Trophoblast cell (in vitro differentiated cells and primary cell): ENCODE measurements around the gene IP6K1.

Experiments used
- DNase-seq, 2 donors: peaks; one replicate each; pipeline ENCODE4 v3.0.0-alpha.2; 2016
- H2AFZ ChIP-seq: 2 replicates; pipeline ENCODE4 v1.6.1; 2013; ENCODE audit warnings: low read length, moderate library complexity, mild to moderate bottlenecking; ENCODE audit not compliant: insufficient read depth, poor library complexity
- H2AK5ac ChIP-seq: 2 replicates; pipeline ENCODE4 v1.6.1; 2013; ENCODE audit warnings: mild to moderate bottlenecking, low read length
- H2BK120ac ChIP-seq: 2 replicates; pipeline ENCODE4 v1.6.1; 2013; ENCODE audit warnings: low read length, mild to moderate bottlenecking, moderate library complexity; ENCODE audit not compliant: insufficient read depth, poor library complexity
- H2BK12ac ChIP-seq: 2 replicates; pipeline ENCODE4 v1.6.1; 2013; ENCODE audit warnings: mild to moderate bottlenecking, low read length, moderate library complexity
- H2BK5ac ChIP-seq: 2 replicates; pipeline ENCODE4 v1.6.1; 2013; ENCODE audit warnings: low read length, low read depth, moderate library complexity, mild to moderate bottlenecking; ENCODE audit not compliant: poor library complexity
- H3K14ac ChIP-seq: 2 replicates; pipeline ENCODE4 v1.6.1; 2013; ENCODE audit warnings: mild to moderate bottlenecking, low read length
- H3K18ac ChIP-seq: 2 replicates; pipeline ENCODE4 v1.6.1; 2013; ENCODE audit warnings: mild to moderate bottlenecking, low read length
- H3K23ac ChIP-seq: 2 replicates; pipeline ENCODE4 v1.6.1; 2013; ENCODE audit warnings: low read length
- H3K27ac ChIP-seq: 2 replicates; pipeline ENCODE4 v1.5.1; 2013; ENCODE audit warnings: low read depth, mild to moderate bottlenecking, inconsistent platforms, low read length, moderate library complexity
- H3K27me3 ChIP-seq: 2 replicates; pipeline ENCODE4 v1.6.1; 2013; ENCODE audit warnings: inconsistent platforms, mild to moderate bottlenecking, low read length, moderate library complexity; ENCODE audit not compliant: insufficient read depth
- H3K36me3 ChIP-seq, 2 experiments: 1 replicate in 1 of 2; 2 replicates in 1 of 2; pipeline ENCODE4 v1.6.1; 2013; ENCODE audit warnings: low read length in 2 of 2, mild to moderate bottlenecking in 2 of 2, moderate library complexity in 1 of 2; ENCODE audit not compliant: insufficient read depth in 2 of 2, control insufficient read depth in 1 of 2
- H3K4ac ChIP-seq: 2 replicates; pipeline ENCODE4 v1.6.1; 2013; ENCODE audit warnings: low read depth, mild to moderate bottlenecking, low read length, moderate library complexity
- H3K4me1 ChIP-seq, 2 experiments: 1 replicate in 1 of 2; 2 replicates in 1 of 2; pipeline ENCODE4 v1.6.1; 2013; ENCODE audit warnings: low read length in 2 of 2, mild to moderate bottlenecking in 2 of 2, moderate library complexity in 1 of 2; ENCODE audit not compliant: insufficient read depth in 2 of 2, control insufficient read depth in 1 of 2
- H3K4me2 ChIP-seq: 2 replicates; pipeline ENCODE4 v1.6.1; 2013; ENCODE audit warnings: inconsistent platforms, mild to moderate bottlenecking, low read length, moderate library complexity
- H3K4me3 ChIP-seq: 2 replicates; pipeline ENCODE4 v1.5.1; 2013; ENCODE audit warnings: mild to moderate bottlenecking, low read depth, low read length, inconsistent platforms
- H3K79me1 ChIP-seq: one replicate; pipeline ENCODE4 v1.6.1; 2013; ENCODE audit warnings: low read length
- H3K79me2 ChIP-seq: 2 replicates; pipeline ENCODE4 v1.6.1; 2013; ENCODE audit warnings: low read length, mild to moderate bottlenecking; ENCODE audit not compliant: control insufficient read depth, insufficient read depth, poor library complexity
- H3K9ac ChIP-seq: 2 replicates; pipeline ENCODE4 v1.6.1; 2013; ENCODE audit warnings: mild to moderate bottlenecking, low read length
- H3K9me3 ChIP-seq: 2 replicates; pipeline ENCODE4 v1.6.1; 2013; ENCODE audit warnings: low read depth, mild to moderate bottlenecking, control low read depth, inconsistent platforms, low read length; ENCODE audit not compliant: insufficient read depth
- H4K12ac ChIP-seq: 2 replicates; pipeline ENCODE4 v1.6.1; 2013; ENCODE audit warnings: low read depth, mild to moderate bottlenecking, low read length, moderate library complexity
- H4K8ac ChIP-seq: 2 replicates; pipeline ENCODE4 v1.6.1; 2013; ENCODE audit warnings: low read depth, mild to moderate bottlenecking, low read length, moderate library complexity
- H4K91ac ChIP-seq: one replicate; pipeline ENCODE4 v1.6.1; 2013; ENCODE audit warnings: low read depth, mild to moderate bottlenecking, low read length, moderate library complexity
- WGBS: extraction: QIAGEN DNeasy Blood & Tissue Kit; methylation state at CpG from one replicate; pipeline ENCODE4 v1.1.7; 2013; ENCODE audit warnings: missing lambda C conversion rate; ENCODE audit not compliant: insufficient read length, insufficient coverage; ENCODE audit errors: extremely low coverage; 5-methylcytosine and 5-hydroxymethylcytosine counted together

Gene IP6K1

DNA sequence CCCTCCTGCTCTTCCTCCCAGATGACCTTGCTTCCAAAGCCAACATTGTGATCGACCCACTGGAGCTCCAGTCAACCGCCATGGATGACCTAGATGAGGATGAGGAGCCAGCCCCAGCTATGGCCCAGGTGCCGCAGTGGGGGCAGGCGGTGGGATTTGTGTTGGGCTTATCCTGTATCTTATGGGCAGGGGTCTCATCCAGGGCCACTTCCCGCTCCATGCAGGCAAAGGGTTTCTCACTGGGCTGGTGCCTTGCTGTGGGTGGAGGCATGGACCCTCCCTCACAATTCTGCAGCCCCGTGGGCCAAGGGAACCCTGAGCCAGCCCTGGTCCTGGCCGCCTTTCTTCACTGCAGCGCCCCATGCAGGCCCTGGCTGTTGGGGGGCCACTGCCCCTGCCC, 81.7 kb downstream of the IP6K1 start:
- Histone ChIP-seq H3K4ac (no peak overlapping the region), H2BK12ac (no peak overlapping the region), H3K27me3 (no peaks in the 10 kb centered on the region), H3K4me1 (no peaks in the 10 kb centered on the region), H3K36me3 (peaks cover 44 to 59% of the 10 kb centered on the region in 2 experiments), H3K27ac (no peak overlapping the region), H4K91ac (no peak overlapping the region), H4K12ac (no peak overlapping the region), H3K18ac (no peak overlapping the region), H3K79me1 (no peaks in the 10 kb centered on the region), H2AFZ (no peak overlapping the region), H3K4me2 (no peak overlapping the region), H2BK5ac (no peak overlapping the region), H3K14ac (no peak overlapping the region), H2AK5ac (no peak overlapping the region), H4K8ac (no peak overlapping the region), H3K23ac (no peak overlapping the region), H3K79me2 (no peaks in the 10 kb centered on the region), H3K9me3 (peaks cover 2% of the 10 kb centered on the region), H3K9ac (no peak overlapping the region), H3K4me3 (no peak overlapping the region), H2BK120ac (no peak overlapping the region)
- no peak for DNase-seq
- WGBS, result no CpG with 5 or more reads among the region's 8 CpGs

GRCh38 chr3:49703956-49704355, 82.4 kb downstream of the IP6K1 start:
- Histone ChIP-seq H3K4me3 (no peak overlapping the region), H3K79me1 (no peaks in the 10 kb centered on the region), H3K27ac (no peak overlapping the region), H3K27me3 (no peaks in the 10 kb centered on the region), H4K8ac (no peak overlapping the region), H3K23ac (no peak overlapping the region), H4K91ac (no peak overlapping the region), H2BK120ac (no peak overlapping the region), H3K4ac (no peak overlapping the region), H3K9me3 (peaks cover 2% of the 10 kb centered on the region), H3K18ac (no peak overlapping the region), H3K9ac (no peak overlapping the region), H3K36me3 (peaks cover 47 to 62% of the 10 kb centered on the region in 2 experiments), H3K4me2 (no peak overlapping the region), H3K4me1 (peaks cover under 1 to 2% of the 10 kb centered on the region in 2 experiments), H4K12ac (no peak overlapping the region), H3K14ac (no peak overlapping the region), H2AK5ac (no peak overlapping the region), H2BK12ac (no peak overlapping the region), H3K79me2 (no peaks in the 10 kb centered on the region), H2AFZ (no peak overlapping the region), H2BK5ac (no peak overlapping the region)
- DNase-seq, result no peak
- no CpG with 5 or more reads among the region's 7 CpGs for WGBS

- peaks cover 49 to 66% of the 10 kb centered on the region in 2 experiments for H3K36me3 ChIP-seq
- no peak overlapping the region for H2BK12ac ChIP-seq
- H2BK5ac ChIP-seq, result no peak overlapping the region
- H3K18ac ChIP-seq, result no peak overlapping the region
- H3K23ac ChIP-seq, result no peak overlapping the region
- no peak overlapping the region for H3K4me2 ChIP-seq
- no peak overlapping the region for H2BK120ac ChIP-seq
- no peak overlapping the region for H3K27ac ChIP-seq
- H3K4me3 ChIP-seq, result no peak overlapping the region
- DNase-seq, result peak; percentile 52 to 79
- peaks cover 2 to 5% of the 10 kb centered on the region in 2 experiments for H3K4me1 ChIP-seq
- no peak overlapping the region for H2AFZ ChIP-seq
- no peak overlapping the region for H4K91ac ChIP-seq
- no peak overlapping the region for H3K9ac ChIP-seq
- H3K27me3 ChIP-seq, result no peaks in the 10 kb centered on the region
- no peak overlapping the region for H3K4ac ChIP-seq
- peaks cover 2% of the 10 kb centered on the region for H3K9me3 ChIP-seq
- no peak overlapping the region for H4K8ac ChIP-seq
- WGBS, result no CpG with 5 or more reads among the region's 14 CpGs
- no peaks in the 10 kb centered on the region for H3K79me1 ChIP-seq
- H2AK5ac ChIP-seq, result no peak overlapping the region
- no peak overlapping the region for H3K14ac ChIP-seq
- no peaks in the 10 kb centered on the region for H3K79me2 ChIP-seq
- H4K12ac ChIP-seq, result no peak overlapping the region
Observed at GRCh38 chr3:49703443-49703927, 82.9 kb downstream of the IP6K1 start.

GRCh38 chr3:49702672-49703071, 83.7 kb downstream of the IP6K1 start:
- H3K27me3 ChIP-seq, result no peaks in the 10 kb centered on the region
- no peaks in the 10 kb centered on the region for H3K79me1 ChIP-seq
- H4K8ac ChIP-seq, result no peak overlapping the region

More at GRCh38 chr3:49702672-49703071, 83.7 kb downstream of the IP6K1 start:
- WGBS, result no CpG with 5 or more reads among the region's 11 CpGs
- no peak overlapping the region for H4K91ac ChIP-seq
- no peak for DNase-seq
- no peaks in the 10 kb centered on the region for H3K79me2 ChIP-seq
- H3K4ac ChIP-seq, result no peak overlapping the region
- no peak overlapping the region for H2BK12ac ChIP-seq
- peaks cover 54 to 74% of the 10 kb centered on the region in 2 experiments for H3K36me3 ChIP-seq
- H3K4me3 ChIP-seq, result no peak overlapping the region
- H4K12ac ChIP-seq, result no peak overlapping the region
- no peak overlapping the region for H3K23ac ChIP-seq
- H3K9ac ChIP-seq, result no peak overlapping the region
- no peak overlapping the region for H2BK5ac ChIP-seq
- no peak overlapping the region for H2BK120ac ChIP-seq
- no peak overlapping the region for H2AFZ ChIP-seq
- H2AK5ac ChIP-seq, result no peak overlapping the region
- peaks cover 2 to 5% of the 10 kb centered on the region in 2 experiments for H3K4me1 ChIP-seq
- H3K9me3 ChIP-seq, result peaks cover 2% of the 10 kb centered on the region
- no peak overlapping the region for H3K27ac ChIP-seq
- no peak overlapping the region for H3K18ac ChIP-seq
- H3K4me2 ChIP-seq, result no peak overlapping the region
- H3K14ac ChIP-seq, result no peak overlapping the region
